Thyroid gland (tissue), 4 donors: ENCODE measurements around the gene DEPDC4.

Experiments
- CTCF ChIP-seq, 6 experiments: fragments of 200-600 bp in 3 of 6; fragments of 450-650 bp in 3 of 6; sonication (generic) in 3 of 6; IDR thresholded peaks; one replicate each; pipeline ENCODE4 v1.5.1; 2016 to 2019; ENCODE audit warnings: antibody characterized with exemption in 6 of 6, mild to moderate bottlenecking in 2 of 6, inconsistent platforms in 1 of 6, moderate library complexity in 1 of 6
- POLR2A ChIP-seq, 2 donors: fragments of 450-650 bp; IDR thresholded peaks; one replicate each; pipeline ENCODE4 v1.6.1; 2017; ENCODE audit warnings: antibody characterized with exemption in 2 of 2, mild to moderate bottlenecking in 2 of 2, moderate library complexity in 1 of 2

- no peak for TF ChIP-seq CTCF (IDR thresholded peaks at IDR 0.05)
- TF ChIP-seq POLR2A (IDR thresholded peaks at IDR 0.05): no peak
Observed at GRCh38 chr12:100221523-100221922, 45.4 kb downstream of the DEPDC4 start.
